B cell (primary cell): ENCODE results near the gene MAGED2. TPM values are rescaled to one million over a fixed set of nuclear protein-coding genes. Genes with fewer than 3 reads are reported as not detected.
A peak's percentile ranks its signal among the peaks of the same experiment; 100 is the strongest.

Experiments used
- ATAC-seq: fragments of 200-7000 bp; cut with Tn5 transposase; one replicate; pipeline ENCODE4 v1.10.0; 2021; ENCODE audit warnings: low read depth, mild to moderate bottlenecking, moderate number of reproducible peaks, moderate library complexity
- CTCF ChIA-PET: fragments of 350-600 bp; sonication (Branson Sonifier 250); formaldehyde crosslinking; loops from one replicate; lab custom pipeline; 2021; ENCODE audit warnings: antibody characterized with exemption, inconsistent platforms; lab: Charles Lee
- POLR2A ChIA-PET: fragments of 350-600 bp; sonication (Branson Sonifier 250); formaldehyde crosslinking; loops from one replicate; lab custom pipeline; 2021; ENCODE audit warnings: antibody characterized with exemption; lab: Charles Lee
- DNase-seq: peaks from one replicate; pipeline ENCODE4 v3.0.0; 2013
- H2AFZ ChIP-seq: 2 replicates; pipeline ENCODE4 v1.6.1; 2012; ENCODE audit warnings: mild to moderate bottlenecking, low read depth, low read length; ENCODE audit not compliant: insufficient read depth, poor library complexity, severe bottlenecking
- H3K27ac ChIP-seq, 2 donors: 1 replicate in 1 of 2; 2 replicates in 1 of 2; pipeline ENCODE4 v1.5.1; 2012 to 2013; ENCODE audit warnings: low read length in 2 of 2, mild to moderate bottlenecking in 2 of 2, moderate library complexity in 1 of 2
- H3K27me3 ChIP-seq, 4 experiments: fragments of 200-600 bp in 1 of 4; sonication (generic) in 1 of 4; replicated peaks in 1 of 4; 1 replicate in 2 of 4; 2 replicates in 2 of 4; pipeline versions ENCODE4 v1.6.1 to v1.7.0; 2013 to 2016; ENCODE audit warnings: low read length in 3 of 4, mild to moderate bottlenecking in 2 of 4, mixed read lengths in 1 of 4, moderate library complexity in 1 of 4; ENCODE audit not compliant: insufficient read depth in 4 of 4, control insufficient read depth in 3 of 4; ENCODE audit errors: control extremely low read depth in 1 of 4
- H3K36me3 ChIP-seq, 2 experiments: replicated peaks in 1 of 2; 1 replicate in 1 of 2; 2 replicates in 1 of 2; pipeline versions ENCODE4 v1.6.1 to v1.7.1; 2013; ENCODE audit warnings: low read length in 1 of 2; ENCODE audit not compliant: insufficient read depth in 2 of 2, control insufficient read depth in 1 of 2; ENCODE audit errors: control extremely low read depth in 1 of 2, extremely low read depth in 1 of 2
- H3K4me1 ChIP-seq, 2 donors: fragments of 200-600 bp in 1 of 2; sonication (generic) in 1 of 2; 1 replicate in 1 of 2; 2 replicates in 1 of 2; pipeline versions ENCODE4 v1.5.1 to v1.6.1; 2013 to 2017; ENCODE audit warnings: low read length in 2 of 2; ENCODE audit not compliant: control insufficient read depth in 2 of 2, insufficient read depth in 2 of 2
- H3K4me2 ChIP-seq: replicated peaks from 2 replicates; pipeline ENCODE3; 2012; ENCODE audit warnings: mild to moderate bottlenecking, low read depth, low read length; ENCODE audit not compliant: poor library complexity, severe bottlenecking
- H3K4me3 ChIP-seq, 5 experiments: fragments of 200-600 bp in 1 of 5; sonication (generic) in 1 of 5; 1 replicate in 3 of 5; 2 replicates in 2 of 5; pipeline versions ENCODE4 v1.5.1 to v1.7.0; 2011 to 2016; ENCODE audit warnings: low read length in 4 of 5, mild to moderate bottlenecking in 4 of 5, low read depth in 2 of 5, control low read depth in 1 of 5, moderate library complexity in 1 of 5; ENCODE audit not compliant: insufficient read depth in 1 of 5; ENCODE audit errors: control extremely low read depth in 1 of 5, extremely low read depth in 1 of 5
- H3K79me2 ChIP-seq: fragments of 200-600 bp; sonication (generic); one replicate; pipeline ENCODE4 v1.6.0; 2016; ENCODE audit warnings: low read length; ENCODE audit not compliant: control insufficient read depth, insufficient read depth
- H3K9ac ChIP-seq: fragments of 200-600 bp; sonication (generic); 2 replicates; pipeline ENCODE4 v1.6.1; 2017; ENCODE audit warnings: mild to moderate bottlenecking, low read length, moderate library complexity
- H3K9me3 ChIP-seq, 3 donors: one replicate each; pipeline versions ENCODE4 v1.6.1 to v1.7.1; 2013; ENCODE audit warnings: low read length in 2 of 3; ENCODE audit not compliant: control insufficient read depth in 2 of 3, insufficient read depth in 1 of 3; ENCODE audit errors: control extremely low read depth in 1 of 3
- H4K20me1 ChIP-seq: 2 replicates; pipeline ENCODE4 v1.6.0; 2012; ENCODE audit warnings: mild to moderate bottlenecking, low read length; ENCODE audit not compliant: insufficient read depth, control insufficient read depth, poor library complexity, severe bottlenecking
- H3K27ac Mint-ChIP-seq: one replicate; pipeline ENCODE4 v1.8.0; 2021; ENCODE audit warnings: mixed read lengths
- H3K27me3 Mint-ChIP-seq: one replicate; pipeline ENCODE4 v1.8.0; 2021; ENCODE audit warnings: mixed read lengths
- H3K4me1 Mint-ChIP-seq: one replicate; pipeline ENCODE4 v1.8.0; 2021; ENCODE audit warnings: mixed read lengths
- H3K4me3 Mint-ChIP-seq: one replicate; pipeline ENCODE4 v1.8.0; 2021; ENCODE audit warnings: mixed read lengths
- H3K9me3 Mint-ChIP-seq: one replicate; pipeline ENCODE4 v1.8.0; 2022; ENCODE audit warnings: mixed read lengths; ENCODE audit not compliant: insufficient read depth
- CTCF ChIP-seq: fragments of 200-600 bp; IDR thresholded peaks from one replicate; pipeline ENCODE4 v1.8.0; 2022; ENCODE audit warnings: antibody characterized with exemption, mild to moderate bottlenecking
- EZH2 ChIP-seq: IDR thresholded peaks from 2 replicates; pipeline ENCODE4 v1.6.1; 2012; ENCODE audit warnings: borderline replicate concordance, low read depth, mild to moderate bottlenecking, moderate library complexity, low read length; ENCODE audit not compliant: insufficient read depth, poor library complexity, severe bottlenecking
- WGBS: methylation state at CpG from one replicate; pipeline ENCODE4 v1.1.5; 2013; ENCODE audit warnings: missing lambda C conversion rate; ENCODE audit not compliant: insufficient coverage; 5-methylcytosine and 5-hydroxymethylcytosine counted together
- intact Hi-C: fragments of 100-400 bp; cut with micrococcal nuclease; formaldehyde crosslinking; loops from one replicate; pipeline ENCODE4 v1.10.0; 2022
- polyA minus RNA-seq: library from RNA; depleted of rRNA, polyadenylated mRNA; stranded (reverse); fragments of >200 nt; gene quantifications from 2 replicates; pipeline ENCODE4 v1.2.3, GENCODE V29; 2012
- polyA plus RNA-seq: library from polyadenylated mRNA; depleted of rRNA; stranded (reverse); fragments of >200 nt; gene quantifications from 2 replicates; pipeline ENCODE4 v1.2.3, GENCODE V29; 2012
- total RNA-seq, 2 donors: library from RNA; stranded (reverse); fragments of 120-200 nt in 1 of 2; gene quantifications; 1 replicate in 1 of 2; 2 replicates in 1 of 2; pipeline versions ENCODE4 v1.2.3 to v1.2.4, GENCODE V29; 2013 to 2022

The MAGED2 gene
- 77.7 and 87.2 TPM in 2 replicates for total RNA-seq
- total RNA-seq (2013) = 71.4 TPM
- polyA plus RNA-seq = 47.8 and 68.1 TPM in 2 replicates
- 37.4 and 52.7 TPM in 2 replicates for polyA minus RNA-seq

GRCh38 chrX:54807524-54808108 is at the start of gene MAGED2:
Gene MAGED2, plus strand, starts transcription at chrX:54807745. Its CDS starts 1,587 bp downstream, at chrX:54809332.
- Mint-ChIP-seq H3K4me3 (peak within 1 kb of the TSS; percentile 96), H3K4me1 (peaks cover 5% of the 10 kb centered on the region), H3K9me3 (no peaks in the 10 kb centered on the region), H3K27ac (peak within 1 kb of the TSS; percentile 93), H3K27me3 (no peaks in the 10 kb centered on the region)
- 0% methylated on average over 12 of the region's 17 CpGs for WGBS
- Histone ChIP-seq H4K20me1 (no peaks in the 10 kb centered on the region), H3K9me3 (no peaks in the 10 kb centered on the region), H3K27ac (peak within 1 kb of the TSS; percentile 64 to 82), H3K27me3 (no peaks in the 10 kb centered on the region), H3K4me2 (peak within 1 kb of the TSS; percentile 80), H2AFZ (peak within 1 kb of the TSS; percentile 72), H3K4me3 (peak within 1 kb of the TSS; percentile 35 to 81 (median 74)), H3K4me1 (peaks cover 8 to 16% of the 10 kb centered on the region in 2 donors), H3K79me2 (no peaks in the 10 kb centered on the region), H3K9ac (peak within 1 kb of the TSS; percentile 82), H3K36me3 (peaks cover 0 to 11% of the 10 kb centered on the region in 2 experiments)
- no peak for TF ChIP-seq EZH2
- TF ChIP-seq CTCF = no peak
- ChIA-PET CTCF (interaction anchor here (3.0 kb wide), 1 partner anchor 168 kb away, joined by 10 read pairs; no protein-coding TSS in a partner anchor), POLR2A (interaction anchor here (0.5 to 1.2 kb wide), 4 partner anchors 168 to 764 kb away, joined by 3 to 9 read pairs (median 4); partner anchors contain the start of gene GNL3L)
- ATAC-seq (peak; percentile 35), DNase-seq (peak; percentile 55)
- intact Hi-C loops = loop anchor here (1.0 to 10.0 kb wide), 10 partner anchors 168 to 1810 kb away; partner anchors contain the start of genes APEX2, GNL3L, HUWE1 and RRAGB
